Ovary (tissue), 9 donors: ENCODE measurements around the gene ACTN2. TPM values are rescaled to one million over a fixed set of nuclear protein-coding genes. Genes with fewer than 3 reads are reported as not detected.

Source experiments
- DNase-seq, 5 donors: peaks; one replicate each; pipeline ENCODE4 v3.0.0-alpha.2; 2019 to 2020
- H3K27ac ChIP-seq, 2 donors: fragments of 200-600 bp; one replicate each; pipeline versions ENCODE4 v1.5.1 to v1.8.0; 2019 to 2022
- H3K27me3 ChIP-seq: fragments of 200-600 bp; one replicate; pipeline ENCODE4 v1.8.0; 2022
- H3K36me3 ChIP-seq: fragments of 200-600 bp; sonication (generic); one replicate; pipeline ENCODE4 v1.5.1; 2019
- H3K4me1 ChIP-seq: one replicate; pipeline ENCODE4 v1.8.1; 2013; ENCODE audit warnings: mild to moderate bottlenecking, moderate library complexity; ENCODE audit not compliant: insufficient read depth
- H3K4me3 ChIP-seq: fragments of 200-600 bp; sonication (generic); one replicate; pipeline ENCODE4 v1.5.1; 2017
- H3K9me3 ChIP-seq, 2 donors: fragments of 200-600 bp in 1 of 2; sonication (generic) in 1 of 2; one replicate each; pipeline versions ENCODE4 v1.5.1 to v1.8.1; 2013 to 2019; ENCODE audit warnings: mild to moderate bottlenecking in 1 of 2, moderate library complexity in 1 of 2
- EP300 ChIP-seq: sonication (generic); formaldehyde crosslinking; IDR thresholded peaks from one replicate; pipeline ENCODE4 v1.6.1; 2017; ENCODE audit warnings: antibody characterized with exemption
- POLR2A ChIP-seq: fragments of 450-650 bp; IDR thresholded peaks from one replicate; pipeline ENCODE4 v1.6.1; 2017; ENCODE audit warnings: antibody characterized with exemption, mild to moderate bottlenecking, moderate library complexity
- WGBS, 3 donors: extraction: QIAGEN DNeasy Blood & Tissue Kit in 1 of 3; methylation state at CpG; one replicate each; pipeline versions ENCODE4 v1.1.5 to v1.1.7; 2013 to 2017; 5-methylcytosine and 5-hydroxymethylcytosine counted together
- intact Hi-C, 4 donors: fragments of 100-400 bp; cut with DNase I; formaldehyde crosslinking; loops; one replicate each; pipeline versions ENCODE4 v1.11.0 to v1.15.1; 2022 to 2023
- polyA plus RNA-seq, 2 donors: library from polyadenylated mRNA; stranded (reverse); fragments of 200-250 nt in 1 of 2; fragments of 350-450 nt in 1 of 2; fragmentation: Illumina TruSeq in 1 of 2; extraction: RNeasy Lipid Tissue Mini Kit (QIAGEN cat#74804) in 1 of 2; gene quantifications; one replicate each; pipeline ENCODE4 v1.2.3, GENCODE V29; 2013 to 2014
- total RNA-seq, 7 donors: library from RNA; depleted of rRNA in 2 of 7; stranded (reverse); fragments of >200 nt in 2 of 7; fragmentation: NEBNext Ultra II Directional in 3 of 7; extraction: Animal tissue kit (Norgen Biotek cat#: 25700) in 3 of 7; gene quantifications; one replicate each; pipeline versions ENCODE4 v1.1.0 to v1.2.4, GENCODE V29; 2016 to 2023
- TF ChIP-seq, protein P1 (sequence below), 3 donors: fragments of 450-650 bp in 2 of 3; fragments of 200-600 bp in 1 of 3; IDR thresholded peaks; one replicate each; pipeline versions ENCODE4 v1.5.1 to v1.8.0; 2016 to 2022; ENCODE audit warnings: antibody characterized with exemption in 3 of 3, mild to moderate bottlenecking in 1 of 3
- donor health status: DM: no; HTN: no; CAD: no; lungs with moderate emphysema.
- donor health status: DM: no; HTN: no; CAD: no.
- donor health status: Bipolar disorder and iron deficiency.
- donor health status: DM: yes; HTN: yes; CAD: no.
- donor health status: DM: no; HTN: no; CAD: no.
- donor health status: DM: yes; HTN: yes; CAD: no.

Gene ACTN2
- total and polyA plus RNA-seq, 9 donors: 0.34 to 2.7 (median 1.1) TPM

DNA sequence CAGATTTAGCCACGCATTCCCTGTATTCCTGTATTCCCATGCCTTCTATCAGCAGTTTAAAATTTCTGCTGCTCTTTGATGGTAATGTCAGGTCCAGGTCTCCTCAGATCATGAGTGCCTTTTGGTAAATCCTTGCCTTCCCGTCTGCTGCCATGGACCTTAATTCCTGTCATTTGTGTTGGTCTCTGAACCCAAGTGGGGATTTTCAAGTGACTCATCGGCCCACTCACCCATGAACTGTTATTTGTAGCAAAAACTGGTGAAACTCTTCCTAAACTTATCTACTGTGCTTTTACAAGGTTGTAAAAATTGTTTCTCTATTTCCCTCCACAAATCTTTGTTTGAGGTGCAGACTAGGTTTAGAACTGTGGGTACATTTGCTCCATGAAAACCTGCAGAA lies 47.4 kb downstream of the ACTN2 start:
- Histone ChIP-seq H3K4me3 (no peak overlapping the region), H3K4me1 (no peaks in the 10 kb centered on the region), H3K36me3 (no peaks in the 10 kb centered on the region), H3K27me3 (no peaks in the 10 kb centered on the region), H3K9me3 (no peaks in the 10 kb centered on the region), H3K27ac (no peak overlapping the region)
- intact Hi-C loops: no loop called here
- 92 to 94% (median 93%) methylated on average over 3 of the region's 3 CpGs for WGBS, 3 donors
- TF ChIP-seq EP300 (no peak), POLR2A (no peak)
- TF ChIP-seq, protein P1, sequence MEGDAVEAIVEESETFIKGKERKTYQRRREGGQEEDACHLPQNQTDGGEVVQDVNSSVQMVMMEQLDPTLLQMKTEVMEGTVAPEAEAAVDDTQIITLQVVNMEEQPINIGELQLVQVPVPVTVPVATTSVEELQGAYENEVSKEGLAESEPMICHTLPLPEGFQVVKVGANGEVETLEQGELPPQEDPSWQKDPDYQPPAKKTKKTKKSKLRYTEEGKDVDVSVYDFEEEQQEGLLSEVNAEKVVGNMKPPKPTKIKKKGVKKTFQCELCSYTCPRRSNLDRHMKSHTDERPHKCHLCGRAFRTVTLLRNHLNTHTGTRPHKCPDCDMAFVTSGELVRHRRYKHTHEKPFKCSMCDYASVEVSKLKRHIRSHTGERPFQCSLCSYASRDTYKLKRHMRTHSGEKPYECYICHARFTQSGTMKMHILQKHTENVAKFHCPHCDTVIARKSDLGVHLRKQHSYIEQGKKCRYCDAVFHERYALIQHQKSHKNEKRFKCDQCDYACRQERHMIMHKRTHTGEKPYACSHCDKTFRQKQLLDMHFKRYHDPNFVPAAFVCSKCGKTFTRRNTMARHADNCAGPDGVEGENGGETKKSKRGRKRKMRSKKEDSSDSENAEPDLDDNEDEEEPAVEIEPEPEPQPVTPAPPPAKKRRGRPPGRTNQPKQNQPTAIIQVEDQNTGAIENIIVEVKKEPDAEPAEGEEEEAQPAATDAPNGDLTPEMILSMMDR (IDR thresholded peaks at IDR 0.05): no peak
- no peak for DNase-seq

DNA sequence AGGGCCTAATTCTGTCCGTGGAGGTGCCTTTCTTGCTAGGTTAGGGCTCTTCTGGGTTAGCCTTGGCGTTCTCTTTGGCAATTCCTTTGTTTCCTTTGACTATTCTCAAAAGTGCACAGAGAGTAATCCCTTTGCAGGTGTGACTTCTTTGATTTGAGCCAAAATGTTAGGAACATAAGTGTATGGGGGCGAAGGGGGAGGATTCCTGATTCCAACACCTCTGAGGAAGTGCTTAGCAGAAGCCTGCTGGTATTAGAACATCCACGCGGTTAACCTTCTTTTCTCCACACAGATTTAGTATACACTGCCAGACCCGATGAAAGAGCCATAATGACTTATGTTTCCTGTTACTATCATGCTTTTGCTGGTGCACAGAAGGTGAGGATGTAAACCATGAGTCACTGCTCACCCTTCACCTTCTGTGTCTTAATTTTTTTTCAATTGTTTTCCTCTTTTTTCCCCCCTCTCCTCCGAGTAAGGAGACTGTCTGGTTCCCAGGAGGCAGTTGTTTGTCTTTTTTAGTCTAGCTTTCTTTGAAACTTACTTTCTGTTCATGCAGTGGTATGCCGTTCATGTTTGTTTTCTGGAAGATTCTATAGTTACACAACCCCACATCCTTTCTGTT lies 48.0 kb downstream of the ACTN2 start:
- no peaks in the 10 kb centered on the region for H3K4me1 ChIP-seq
- intact Hi-C loops: no loop called here
- no peak overlapping the region for H3K27ac ChIP-seq
- no peaks in the 10 kb centered on the region for H3K9me3 ChIP-seq
- no peak for TF ChIP-seq POLR2A
- TF ChIP-seq, protein P1 (IDR thresholded peaks at IDR 0.05): no peak
- no peak for TF ChIP-seq EP300
- WGBS, 3 donors: 56 to 67% (median 61%) methylated on average over 8 of the region's 8 CpGs
- no peaks in the 10 kb centered on the region for H3K27me3 ChIP-seq
- no peak for DNase-seq
- no peak overlapping the region for H3K4me3 ChIP-seq
- H3K36me3 ChIP-seq: no peaks in the 10 kb centered on the region

DNA sequence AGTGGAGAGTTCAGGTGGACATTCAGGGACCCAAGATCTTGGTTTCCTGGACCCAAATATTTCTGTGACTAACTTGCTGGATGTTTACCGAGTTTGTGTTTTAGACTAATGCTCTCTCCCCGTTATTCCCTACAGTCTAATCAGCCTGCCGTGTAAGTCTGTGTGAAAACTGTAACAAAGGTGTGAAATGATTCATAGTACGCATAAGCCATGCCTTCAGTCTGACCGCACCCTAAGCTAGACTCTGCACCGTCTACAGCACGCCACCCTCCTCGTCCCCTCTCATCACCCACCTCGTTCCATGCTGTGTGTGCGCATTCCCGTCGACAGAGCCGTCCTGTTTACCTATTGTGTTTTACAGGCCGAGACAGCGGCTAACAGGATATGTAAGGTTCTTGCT lies 50.5 kb downstream of the ACTN2 start:
- Histone ChIP-seq H3K27ac (no peak overlapping the region), H3K4me3 (no peak overlapping the region), H3K4me1 (no peaks in the 10 kb centered on the region), H3K9me3 (no peaks in the 10 kb centered on the region), H3K36me3 (no peaks in the 10 kb centered on the region), H3K27me3 (no peaks in the 10 kb centered on the region)
- 90 to 92% (median 91%) methylated on average over 15 of the region's 15 CpGs for WGBS, 3 donors
- intact Hi-C loops: no loop called here
- TF ChIP-seq, protein P1 (IDR thresholded peaks at IDR 0.05): no peak
- TF ChIP-seq EP300: no peak
- TF ChIP-seq POLR2A: no peak
- DNase-seq: no peak

DNA sequence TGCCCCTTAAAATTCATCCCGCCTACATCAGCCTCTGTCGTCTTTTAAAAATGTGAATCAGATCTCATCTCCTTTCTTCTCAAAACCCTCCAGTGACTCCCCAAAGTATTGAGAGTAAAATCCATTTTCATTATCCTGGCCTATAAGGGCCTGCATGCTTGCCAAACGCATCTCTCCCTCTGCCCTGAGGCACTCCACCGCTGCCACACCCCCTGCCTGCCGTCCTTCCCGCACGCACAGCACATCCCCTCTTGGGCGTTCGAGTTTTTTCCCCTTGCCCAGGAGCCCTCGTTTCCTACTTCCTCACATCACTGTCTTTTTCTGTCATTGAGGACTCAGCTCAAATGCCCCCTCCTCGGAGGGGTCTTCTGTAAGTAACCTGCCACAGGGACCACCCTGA lies 55.5 kb downstream of the ACTN2 start:
- Histone ChIP-seq H3K36me3 (no peaks in the 10 kb centered on the region), H3K27me3 (no peaks in the 10 kb centered on the region), H3K4me3 (no peak overlapping the region), H3K4me1 (no peaks in the 10 kb centered on the region), H3K27ac (no peak overlapping the region), H3K9me3 (no peaks in the 10 kb centered on the region)
- WGBS, 3 donors: 84 to 88% (median 88%) methylated on average over 11 of the region's 11 CpGs
- intact Hi-C loops: no loop called here
- DNase-seq: no peak
- TF ChIP-seq, protein P1 (IDR thresholded peaks at IDR 0.05): no peak
- no peak for TF ChIP-seq EP300
- no peak for TF ChIP-seq POLR2A
